NCI-H1105 (cell line): Measurements from ENCODE around the gene PCGF6.
"Not testable (repeated sequence)": the region's sequence is repeated elsewhere in the genome, so short reads cannot be mapped to it uniquely, and the experiment has no call there.

Experiments used
- DNase-seq: peaks from one replicate; lab custom pipeline; 2025; lab: John Stamatoyannopoulos, UW

The PCGF6 gene

DNA sequence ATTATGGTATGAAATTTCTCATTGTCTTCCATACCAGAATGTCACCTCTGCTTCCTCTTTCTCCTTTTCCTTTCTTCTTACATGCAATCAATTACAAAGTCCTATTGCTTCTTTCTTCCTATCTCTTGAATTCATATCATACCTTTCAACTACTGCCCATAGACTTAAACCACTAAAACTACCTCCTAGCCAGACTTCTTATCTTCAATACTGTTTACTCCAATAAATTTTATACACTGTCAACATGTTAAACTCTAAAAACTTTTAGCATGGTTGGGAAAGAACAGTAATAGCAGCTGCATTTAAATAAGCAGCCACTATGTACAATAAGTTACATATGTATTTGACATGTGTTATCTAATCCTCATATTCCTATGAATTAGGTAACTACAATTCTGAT, 34.9 kb downstream of the PCGF6 start:
- no peak for DNase-seq

DNA sequence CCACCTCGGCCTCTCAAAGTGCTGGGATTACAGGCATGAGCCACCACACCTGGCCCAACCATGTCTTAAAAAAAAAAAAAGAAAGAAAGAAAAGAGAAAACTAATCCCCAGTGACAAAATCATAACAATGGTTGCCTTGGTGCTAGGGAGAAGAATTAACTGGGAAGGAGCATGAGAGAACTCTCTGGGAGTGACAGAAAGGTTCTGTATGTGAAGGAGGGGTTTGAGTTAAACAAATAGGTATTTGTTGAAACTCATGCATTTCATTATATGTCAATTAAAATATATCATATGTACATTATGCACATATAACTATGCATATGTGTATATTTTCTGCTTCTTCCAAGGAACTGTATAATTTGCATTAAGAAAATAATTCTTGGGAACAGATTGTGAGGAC, 40.7 kb downstream of the PCGF6 start:
- DNase-seq: no peak

GRCh38 chr10:103307594-103307993, 43.3 kb downstream of the PCGF6 start:
- DNase-seq: no peak

GRCh38 chr10:103295374-103296015, 55.4 kb downstream of the PCGF6 start:
- no peak for DNase-seq

GRCh38 chr10:103291588-103291987, 59.4 kb downstream of the PCGF6 start:
- DNase-seq: no peak

DNA sequence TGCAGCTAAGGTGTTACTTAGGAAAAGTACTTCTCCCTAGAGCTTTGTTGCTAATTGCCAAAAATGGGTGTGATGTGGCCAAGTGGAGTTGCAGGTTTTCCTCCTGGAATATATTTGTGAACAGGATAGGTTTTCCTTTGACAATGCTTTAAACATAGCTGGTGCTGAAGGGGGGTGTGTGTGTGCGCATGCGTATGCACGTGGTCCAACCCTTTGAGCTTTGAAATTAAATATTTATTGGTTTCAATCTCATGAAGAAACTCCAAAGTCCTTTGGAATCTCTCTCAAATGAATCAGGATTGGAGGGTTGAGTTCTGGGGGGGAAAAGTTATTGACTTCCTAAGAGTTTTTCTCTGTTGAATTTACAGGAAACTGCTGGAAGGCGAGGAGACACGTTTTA, 62.9 kb downstream of the PCGF6 start:
- DNase-seq: no peak

DNA sequence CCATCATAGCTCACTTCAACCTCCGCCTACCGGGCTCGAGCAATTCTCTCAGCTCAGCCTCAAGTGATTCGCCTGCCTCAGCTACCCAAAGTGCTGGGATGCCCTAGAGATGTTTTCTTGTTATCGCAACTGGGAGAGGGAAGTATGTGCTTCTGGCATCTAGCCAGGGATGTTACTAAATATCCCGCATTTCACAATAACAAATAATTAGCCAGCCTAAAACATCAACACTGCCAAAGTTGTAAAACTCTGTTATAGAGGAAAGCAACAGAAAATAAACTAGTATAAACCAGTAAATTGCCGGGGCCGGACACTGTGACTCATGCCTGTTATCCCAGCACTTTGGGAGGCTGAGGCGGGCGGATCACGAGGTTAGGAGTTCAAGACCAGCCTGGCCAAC, 66.8 kb downstream of the PCGF6 start:
- DNase-seq: no peak

DNA sequence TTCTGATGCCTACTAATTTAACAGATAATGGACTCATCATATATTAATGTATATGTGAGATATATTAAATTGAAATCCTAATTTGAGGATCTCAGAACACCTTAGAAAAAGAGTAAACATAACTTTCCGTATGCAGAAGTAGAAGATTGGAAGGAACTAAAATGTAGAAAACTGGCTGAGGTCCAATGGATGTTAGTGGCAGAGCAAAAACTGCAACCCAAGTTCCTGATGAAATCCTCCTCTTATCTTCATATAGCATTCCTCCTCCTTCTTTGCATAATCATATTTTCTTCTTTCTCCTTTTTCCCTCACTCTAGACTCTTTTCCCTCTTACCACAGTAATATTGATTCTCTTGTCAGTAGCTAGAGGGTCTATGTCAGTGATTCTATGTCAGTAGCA, 68.0 kb downstream of the PCGF6 start:
- DNase-seq: no peak

GRCh38 chr10:103281753-103282152, 69.2 kb downstream of the PCGF6 start:
- DNase-seq: peak; percentile 82

DNA sequence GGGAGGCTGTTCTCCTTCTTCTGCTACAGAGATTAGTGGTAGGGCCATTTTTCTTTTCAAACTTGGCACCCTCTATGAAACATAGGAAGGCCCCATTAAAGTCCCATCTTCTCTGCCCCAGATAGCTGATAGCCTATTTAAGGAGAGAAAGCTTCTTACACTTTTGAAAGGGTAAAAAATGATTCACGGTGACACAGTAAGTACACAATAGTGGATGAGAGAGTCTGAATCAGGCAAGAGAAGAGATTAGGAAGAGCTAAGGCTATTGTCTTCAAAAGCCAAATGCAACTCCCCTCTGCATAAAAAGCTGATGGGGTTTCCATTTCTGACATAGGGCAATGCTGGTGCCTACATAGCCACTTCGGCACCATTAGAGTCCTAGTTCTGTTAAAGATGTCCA, 70.4 kb downstream of the PCGF6 start:
- DNase-seq: no peak

- DNase-seq: no peak
These were observed 70.9 kb downstream of the PCGF6 start for GRCh38 chr10:103280031-103280430.

DNA sequence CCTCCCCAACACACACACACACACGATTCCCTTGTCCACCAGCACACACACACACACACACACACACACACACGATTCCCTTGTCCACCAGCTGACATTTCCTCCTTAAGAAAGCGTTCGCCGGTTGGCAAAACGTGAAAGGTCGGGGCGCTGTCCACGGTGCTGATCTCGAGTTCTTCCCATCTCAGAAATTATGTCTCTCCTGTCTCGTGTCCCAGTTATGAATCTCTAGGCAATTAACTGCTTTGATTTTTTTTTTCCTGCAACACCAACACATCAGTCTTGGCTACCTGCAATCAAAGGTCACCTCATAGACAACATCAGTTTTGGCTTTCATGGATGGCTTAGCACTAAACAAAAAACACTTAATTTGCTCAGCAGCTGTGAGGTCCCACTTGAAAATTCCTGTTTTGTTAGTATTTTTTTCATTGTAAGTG, 72.1 kb downstream of the PCGF6 start:
- no peak for DNase-seq

- no peak for DNase-seq
These were observed 72.5 kb downstream of the PCGF6 start for GRCh38 chr10:103278537-103278823.

GRCh38 chr10:103277713-103278536, 73.0 kb downstream of the PCGF6 start:
- no peak for DNase-seq

GRCh38 chr10:103276896-103277712, 73.8 kb downstream of the PCGF6 start, which contains the start of gene INA:
Gene INA, plus strand, starts transcription at chr10:103277138. Its CDS starts 74 bp downstream, at chr10:103277212.
- DNase-seq: peak; percentile 60

DNA sequence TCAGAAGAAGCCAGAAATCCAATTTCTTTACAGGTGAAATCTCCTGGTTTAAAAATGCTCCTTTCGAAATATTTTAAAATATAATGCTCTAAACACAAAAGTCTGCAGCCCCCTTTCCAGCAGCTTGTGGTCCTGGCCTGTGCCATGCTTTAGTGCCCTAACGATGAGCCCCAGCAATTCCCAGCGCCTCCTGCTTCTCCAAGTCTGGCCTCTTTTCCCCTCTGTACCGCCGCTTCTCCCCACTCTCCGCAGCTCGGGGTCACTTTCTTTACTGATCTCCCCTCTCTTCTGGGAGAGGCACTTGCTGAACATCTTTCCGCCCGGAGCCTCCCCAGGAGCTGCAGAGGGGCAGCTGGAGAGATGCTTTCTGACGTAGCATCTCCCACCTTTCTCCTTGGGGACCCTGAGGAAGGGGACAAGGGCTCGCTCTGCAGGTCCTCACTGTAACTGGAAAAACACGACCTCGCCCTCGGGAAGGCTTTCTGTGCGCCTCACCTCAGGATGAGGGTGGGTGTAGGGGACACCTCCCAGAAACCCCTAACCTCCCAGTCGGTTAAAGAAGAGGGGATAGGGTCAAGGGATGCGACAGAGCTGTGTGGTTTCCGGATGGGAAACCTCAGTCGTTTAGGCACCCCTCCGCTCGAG, 74.6 kb downstream of the PCGF6 start:
- no peak for DNase-seq

DNA sequence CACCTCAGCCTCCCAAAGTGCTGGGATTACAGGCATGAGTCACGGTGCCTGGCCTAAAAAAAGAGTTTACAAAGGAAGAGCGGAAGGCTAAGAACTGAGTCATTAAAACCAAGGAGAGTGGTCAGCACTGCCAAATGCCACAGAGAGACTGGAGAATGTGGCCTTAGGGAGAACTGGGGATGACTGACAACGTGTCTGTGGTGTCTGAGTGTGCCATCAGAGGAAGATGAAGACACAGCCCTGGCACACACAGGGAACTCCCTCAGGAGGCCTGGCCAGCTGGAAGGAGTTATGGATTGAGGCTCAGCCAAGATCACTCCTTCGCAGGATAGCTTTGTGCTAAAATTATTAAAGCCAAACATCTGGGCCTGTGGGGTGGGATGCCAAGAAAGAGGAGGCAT, 77.9 kb downstream of the PCGF6 start:
- DNase-seq: no peak

GRCh38 chr10:103265717-103266329, 85.1 kb downstream of the PCGF6 start:
- DNase-seq: no peak

- no peak for DNase-seq
These were observed 88.7 kb downstream of the PCGF6 start for GRCh38 chr10:103262229-103262628.

DNA sequence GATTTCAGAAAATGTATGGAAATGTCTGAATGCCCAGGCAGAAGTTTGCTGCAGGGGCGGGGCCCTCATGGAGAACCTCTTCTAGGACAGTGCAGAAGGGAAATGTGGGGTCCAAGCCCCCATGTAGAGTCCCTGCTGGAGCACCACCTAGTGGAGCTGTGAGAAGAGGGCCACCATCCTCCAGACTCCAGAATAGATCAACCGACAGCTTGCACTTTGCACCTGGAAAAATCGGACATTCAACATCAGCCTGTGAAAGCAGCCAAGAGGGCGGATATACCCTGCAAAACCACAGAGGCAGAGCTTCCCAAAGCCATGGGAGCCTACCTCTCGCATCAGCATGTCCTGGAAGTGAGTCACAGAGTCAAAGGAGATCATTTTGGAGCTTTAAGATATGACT, 91.0 kb downstream of the PCGF6 start:
- DNase-seq: no peak

GRCh38 chr10:103258928-103259327, 92.0 kb downstream of the PCGF6 start:
- DNase-seq: not testable (repeated sequence)

DNA sequence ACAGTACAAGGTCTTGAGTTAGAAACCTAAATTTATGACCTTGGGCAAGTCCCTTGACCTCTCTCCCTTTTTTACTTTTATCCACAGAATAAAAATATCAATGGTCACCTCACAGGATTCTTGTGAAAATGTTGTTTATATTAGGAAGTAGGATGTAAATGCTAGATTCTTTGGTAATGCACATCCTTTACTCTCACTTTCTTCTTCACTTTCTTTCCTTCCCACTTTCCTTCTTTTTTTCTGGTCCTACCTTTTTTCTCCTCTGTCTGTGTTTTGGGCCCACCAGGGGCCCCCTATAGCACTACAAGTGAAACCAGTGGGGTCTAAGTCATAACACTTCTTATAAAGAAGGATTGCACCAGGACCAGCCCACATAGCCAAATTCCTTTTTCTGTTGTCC, 93.1 kb downstream of the PCGF6 start:
- DNase-seq: no peak
